Ectodermal cell (in vitro differentiated cells): ENCODE data around the gene ZDHHC5.

ENCODE experiments used
- H3K27ac ChIP-seq: 2 replicates; pipeline ENCODE4 v1.7.0; 2013; ENCODE audit warnings: mild to moderate bottlenecking, low read depth, low read length; ENCODE audit not compliant: insufficient read depth, poor library complexity, severe bottlenecking
- H3K27me3 ChIP-seq: 2 replicates; pipeline ENCODE4 v1.7.0; 2013; ENCODE audit warnings: mild to moderate bottlenecking, low read length; ENCODE audit not compliant: insufficient read depth, control insufficient read depth, poor library complexity, severe bottlenecking
- H3K36me3 ChIP-seq: one replicate; pipeline ENCODE4 v1.7.0; 2013; ENCODE audit warnings: low read length; ENCODE audit not compliant: control insufficient read depth, insufficient read depth
- H3K4me1 ChIP-seq: one replicate; pipeline ENCODE4 v1.7.0; 2013; ENCODE audit warnings: low read length; ENCODE audit not compliant: control insufficient read depth, insufficient read depth
- H3K4me3 ChIP-seq: 2 replicates; pipeline ENCODE4 v1.7.0; 2013; ENCODE audit warnings: low read depth, low read length, control low read depth; ENCODE audit not compliant: insufficient read depth
- H3K9me3 ChIP-seq: 2 replicates; pipeline ENCODE4 v1.7.0; 2013; ENCODE audit warnings: mild to moderate bottlenecking, low read length, moderate library complexity; ENCODE audit not compliant: control insufficient read depth
- WGBS, 2 experiments: methylation state at CpG; one replicate each; pipeline ENCODE4 v1.1.7; 2013; ENCODE audit warnings: missing lambda C conversion rate in 2 of 2; 5-methylcytosine and 5-hydroxymethylcytosine counted together

ZDHHC5 gene

DNA sequence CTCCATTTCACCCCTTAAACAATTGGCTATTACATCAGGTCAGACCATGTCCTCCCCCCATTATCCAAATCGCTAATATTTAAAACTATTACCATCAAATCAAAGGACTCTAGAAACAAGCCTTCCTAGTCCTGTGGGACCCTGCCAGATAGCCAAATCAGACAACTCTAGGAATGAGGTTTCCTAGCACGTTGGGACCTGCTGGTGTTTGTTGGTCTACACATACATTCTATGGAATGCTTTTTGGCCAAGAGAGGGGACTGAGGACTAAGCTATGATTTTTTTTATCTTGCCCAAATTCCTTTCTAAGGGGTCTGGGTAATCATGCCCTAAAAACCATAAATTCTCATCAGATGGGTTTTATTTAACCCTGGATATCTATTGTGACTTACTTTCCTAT is 59.3 kb downstream of the ZDHHC5 start:
- no peaks in the 10 kb centered on the region for H3K27me3 ChIP-seq
- WGBS, 2 experiments, result 97 to 100% methylated on average over 2 of the region's 2 CpGs
- H3K27ac ChIP-seq, result no peak overlapping the region
- no peak overlapping the region for H3K4me3 ChIP-seq
- H3K9me3 ChIP-seq, result no peaks in the 10 kb centered on the region
- no peaks in the 10 kb centered on the region for H3K4me1 ChIP-seq
- no peaks in the 10 kb centered on the region for H3K36me3 ChIP-seq

DNA sequence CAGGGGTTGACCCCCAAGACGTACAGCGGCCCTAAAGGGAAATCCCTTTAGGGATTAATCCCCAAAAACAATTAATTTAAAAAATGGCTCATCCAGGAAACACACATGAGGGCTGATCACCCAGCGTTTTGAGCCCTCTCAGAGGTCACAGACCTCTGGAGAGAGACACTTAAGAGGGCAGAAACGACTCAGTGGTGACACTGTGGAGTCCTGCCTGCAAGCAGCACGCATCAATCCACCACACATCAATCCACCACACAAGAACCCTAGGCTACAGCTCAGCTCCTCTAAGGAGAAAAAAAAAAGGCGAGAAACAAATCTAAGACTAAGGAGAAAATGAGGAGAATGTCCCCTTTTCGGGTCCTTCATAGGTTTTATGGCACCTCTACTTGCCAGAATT is 60.9 kb downstream of the ZDHHC5 start:
- H3K4me1 ChIP-seq, result no peaks in the 10 kb centered on the region
- no peaks in the 10 kb centered on the region for H3K36me3 ChIP-seq
- no peaks in the 10 kb centered on the region for H3K27me3 ChIP-seq
- H3K4me3 ChIP-seq, result no peak overlapping the region
- H3K27ac ChIP-seq, result no peak overlapping the region
- H3K9me3 ChIP-seq, result no peaks in the 10 kb centered on the region
- 66 to 69% methylated on average over 7 of the region's 7 CpGs for WGBS, 2 experiments

DNA sequence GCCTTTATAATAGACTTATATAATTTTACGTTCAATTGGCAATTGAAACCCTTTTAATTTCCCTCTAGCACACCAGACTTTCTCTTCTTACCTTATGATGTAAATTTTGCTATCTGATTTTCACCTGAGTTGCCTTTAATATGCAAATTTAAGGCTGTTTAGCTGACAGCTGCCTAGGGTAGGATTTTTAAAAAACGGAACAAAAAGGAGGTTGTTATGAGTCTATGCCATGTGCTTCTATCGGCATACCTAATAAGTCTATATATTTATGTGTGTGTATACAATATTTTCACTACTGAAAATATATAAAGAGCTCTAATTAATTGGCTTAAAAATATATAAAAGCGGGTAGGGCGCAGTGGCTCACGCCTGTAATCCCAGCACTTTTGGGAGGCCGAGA is 61.6 kb downstream of the ZDHHC5 start:
- H3K27me3 ChIP-seq, result no peaks in the 10 kb centered on the region
- no peaks in the 10 kb centered on the region for H3K36me3 ChIP-seq
- no peak overlapping the region for H3K4me3 ChIP-seq
- WGBS, 2 experiments, result 82 to 94% methylated on average over 5 of the region's 7 CpGs
- no peak overlapping the region for H3K27ac ChIP-seq
- H3K4me1 ChIP-seq, result no peaks in the 10 kb centered on the region
- H3K9me3 ChIP-seq, result no peaks in the 10 kb centered on the region

DNA sequence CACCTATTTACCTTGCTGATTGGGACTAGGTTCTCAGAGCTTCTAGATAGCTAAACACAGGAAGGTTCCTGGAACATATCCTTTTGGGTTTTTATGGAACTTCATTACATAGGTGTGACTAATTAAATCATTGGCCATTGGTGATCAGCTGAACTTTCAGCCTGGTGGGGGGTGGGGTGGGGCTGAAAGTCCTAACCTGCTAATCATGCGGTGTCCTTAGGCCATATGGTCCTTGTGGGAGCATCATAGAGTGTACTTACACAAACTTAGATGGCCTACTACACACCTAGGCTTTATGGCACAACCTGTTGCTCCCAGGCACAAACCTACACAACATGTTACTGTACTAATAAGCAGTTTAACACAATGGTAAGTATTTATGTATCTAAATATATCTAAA is 64.7 kb downstream of the ZDHHC5 start:
- 67 to 95% methylated on average over 1 of the region's 1 CpG for WGBS, 2 experiments
- Histone ChIP-seq H3K9me3 (no peaks in the 10 kb centered on the region), H3K27me3 (no peaks in the 10 kb centered on the region), H3K4me1 (no peaks in the 10 kb centered on the region), H3K4me3 (no peak overlapping the region), H3K36me3 (peaks cover 1% of the 10 kb centered on the region), H3K27ac (no peak overlapping the region)

DNA sequence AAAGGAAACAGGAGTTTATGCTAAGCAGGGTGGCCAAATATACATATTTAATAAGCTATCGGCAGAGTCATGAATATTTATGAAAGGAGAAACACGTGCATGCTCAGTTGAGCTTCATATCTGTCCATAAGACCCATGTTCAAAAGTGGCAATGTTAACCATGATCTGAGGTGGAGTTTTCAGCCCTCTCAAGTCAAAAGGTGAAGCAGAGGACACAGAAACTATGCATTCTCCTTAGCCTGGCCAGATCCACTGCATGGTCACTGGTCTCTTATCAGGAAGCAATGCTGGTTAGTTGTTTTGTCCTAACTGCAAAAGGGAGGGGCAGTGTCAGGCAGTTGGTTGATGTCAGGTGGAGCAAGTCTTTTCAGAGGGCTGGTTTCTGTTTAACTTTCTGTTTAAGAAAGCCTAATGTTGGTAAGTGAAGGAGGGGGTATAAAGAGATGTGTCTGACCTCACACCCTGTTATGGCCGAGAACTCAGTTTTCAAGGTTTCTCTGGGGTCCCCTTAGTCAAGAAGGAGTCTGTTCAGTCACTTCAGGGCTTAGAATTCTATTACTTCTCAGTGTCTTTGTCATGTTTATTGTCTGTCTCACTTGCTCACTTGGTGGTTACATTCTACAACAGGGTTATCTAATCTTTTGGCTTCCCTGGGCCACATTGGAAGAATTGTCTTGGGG is 67.8 kb downstream of the ZDHHC5 start:
- Histone ChIP-seq H3K9me3 (no peaks in the 10 kb centered on the region), H3K27ac (no peak overlapping the region), H3K4me1 (no peaks in the 10 kb centered on the region), H3K36me3 (peaks cover 4% of the 10 kb centered on the region), H3K4me3 (no peak overlapping the region), H3K27me3 (no peaks in the 10 kb centered on the region)
- WGBS, 2 experiments, result 78 to 80% methylated on average over 3 of the region's 3 CpGs

DNA sequence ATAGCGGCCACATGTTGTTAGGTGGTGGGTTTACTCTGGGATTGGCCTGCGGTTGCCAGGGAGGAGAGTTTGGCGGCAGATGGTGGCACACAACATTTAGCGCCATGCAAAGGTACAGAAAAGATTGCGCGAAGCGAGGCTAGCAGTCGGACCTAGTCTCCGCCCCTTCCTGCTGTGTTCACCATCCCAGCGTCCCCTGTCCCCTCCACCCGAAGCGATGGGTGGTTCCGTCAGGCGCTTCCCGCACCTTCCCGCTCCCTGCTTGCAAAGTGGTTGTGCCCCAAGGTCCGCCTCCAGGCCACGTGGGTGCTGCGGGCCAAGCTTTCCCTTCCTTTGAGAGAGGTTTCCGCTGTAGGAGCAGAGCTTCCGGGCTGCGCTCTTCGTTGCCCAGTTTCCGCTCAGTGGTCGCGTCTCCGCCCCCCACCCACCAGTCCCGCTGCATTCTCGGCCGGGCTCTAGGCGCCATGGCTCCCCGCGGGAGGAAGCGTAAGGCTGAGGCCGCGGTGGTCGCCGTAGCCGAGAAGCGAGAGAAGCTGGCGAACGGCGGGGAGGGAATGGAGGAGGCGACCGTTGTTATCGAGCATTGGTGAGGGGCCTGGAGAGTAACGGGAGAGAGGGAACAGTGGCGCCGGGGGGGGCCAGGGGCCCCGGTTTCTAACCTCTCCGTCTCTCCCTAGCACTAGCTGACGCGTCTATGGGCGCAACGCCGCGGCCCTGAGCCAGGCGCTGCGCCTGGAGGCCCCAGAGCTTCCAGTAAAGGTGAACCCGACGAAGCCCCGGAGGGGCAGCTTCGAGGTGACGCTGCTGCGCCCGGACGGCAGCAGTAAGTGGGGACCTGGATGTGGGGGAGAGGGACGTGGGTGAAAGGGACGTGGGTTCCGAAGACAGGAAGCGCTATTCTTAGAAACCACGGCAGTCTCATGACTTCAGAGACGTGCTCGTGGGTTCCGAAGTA is 73.5 kb downstream of the ZDHHC5 start, which contains the start of gene SELENOH:
Gene SELENOH, plus strand, starts transcription at position 360 of the 955 bp plus-strand sequence. Its CDS starts 105 bp downstream, at position 465.
- Histone ChIP-seq H3K4me3 (peak within 1 kb of the TSS; percentile 97), H3K36me3 (peaks cover 32% of the 10 kb centered on the region), H3K27ac (peak within 1 kb of the TSS; percentile 89), H3K4me1 (no peaks in the 10 kb centered on the region), H3K27me3 (no peaks in the 10 kb centered on the region), H3K9me3 (no peaks in the 10 kb centered on the region)
- 1% methylated on average over 75 of the region's 75 CpGs for WGBS, 2 experiments

DNA sequence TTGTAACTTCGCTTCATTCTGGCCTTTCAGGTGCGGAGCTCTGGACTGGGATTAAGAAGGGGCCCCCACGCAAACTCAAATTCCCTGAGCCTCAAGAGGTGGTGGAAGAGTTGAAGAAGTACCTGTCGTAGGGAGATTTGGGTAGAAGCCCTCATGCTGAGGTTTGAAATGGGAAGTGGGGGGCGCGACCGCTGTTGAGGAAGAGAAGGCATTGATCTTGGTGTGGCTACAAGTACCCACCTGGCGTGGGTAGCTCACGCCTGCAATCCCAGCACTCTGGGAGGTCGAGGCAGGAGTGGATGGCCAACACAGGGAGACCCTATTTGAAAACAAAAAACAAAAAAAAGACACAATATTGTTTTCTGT is 74.2 kb downstream of the ZDHHC5 start:
- Histone ChIP-seq H3K9me3 (no peaks in the 10 kb centered on the region), H3K4me1 (no peaks in the 10 kb centered on the region), H3K27ac (no peak overlapping the region), H3K4me3 (peak overlapping the region; percentile 97), H3K27me3 (no peaks in the 10 kb centered on the region), H3K36me3 (peaks cover 32% of the 10 kb centered on the region)
- 5 to 7% methylated on average over 10 of the region's 10 CpGs for WGBS, 2 experiments

DNA sequence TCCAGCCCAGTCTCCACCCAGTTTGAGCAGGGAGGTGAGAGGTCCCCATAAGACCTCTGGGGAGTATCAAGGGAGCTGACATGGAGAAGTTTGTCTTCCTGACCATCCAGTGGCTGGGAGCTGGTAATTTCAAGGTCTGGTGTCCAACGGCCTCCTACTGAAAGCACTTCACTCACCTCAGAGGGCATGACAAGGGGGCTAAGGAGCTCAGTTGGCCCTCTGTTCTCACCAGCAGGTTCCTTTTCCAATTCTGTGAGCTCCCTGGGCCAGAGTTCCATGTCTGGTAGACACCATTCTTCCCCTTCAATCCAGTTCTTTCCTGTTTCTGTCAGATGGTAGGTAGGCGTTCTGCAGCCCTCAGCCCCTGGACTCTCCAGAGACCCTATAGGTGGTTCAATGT is 76.4 kb downstream of the ZDHHC5 start:
- peaks cover 28% of the 10 kb centered on the region for H3K36me3 ChIP-seq
- 87 to 95% methylated on average over 2 of the region's 2 CpGs for WGBS, 2 experiments

DNA sequence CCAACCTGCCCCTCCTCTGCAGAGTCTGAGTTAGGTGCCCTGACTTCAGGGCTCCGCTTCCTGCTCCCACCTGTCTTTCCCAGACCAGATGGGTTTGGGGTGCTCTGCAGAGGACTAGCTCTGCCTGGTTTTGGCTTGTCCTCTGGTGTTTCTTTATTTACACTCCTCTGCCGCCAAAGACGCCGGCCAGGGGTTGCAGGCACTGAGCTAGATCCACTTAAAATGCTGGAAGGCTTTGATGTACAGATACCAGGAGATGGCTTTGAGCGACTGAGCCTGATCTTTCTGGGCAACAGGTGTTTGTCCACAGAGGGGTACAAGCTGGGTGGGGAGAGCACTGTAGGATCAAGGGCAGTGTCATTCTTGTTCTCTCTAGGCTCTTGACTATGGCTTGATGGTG is 77.3 kb downstream of the ZDHHC5 start:
- Histone ChIP-seq H3K36me3 (peaks cover 28% of the 10 kb centered on the region), H3K27me3 (no peaks in the 10 kb centered on the region), H3K9me3 (no peaks in the 10 kb centered on the region), H3K4me1 (no peaks in the 10 kb centered on the region), H3K27ac (no peak overlapping the region), H3K4me3 (no peak overlapping the region)
- WGBS, 2 experiments, result 91 to 97% methylated on average over 5 of the region's 5 CpGs

More for the DNA sequence above, 76.4 kb downstream of the ZDHHC5 start:
- Histone ChIP-seq H3K4me1 (no peaks in the 10 kb centered on the region), H3K27ac (no peak overlapping the region), H3K27me3 (no peaks in the 10 kb centered on the region), H3K4me3 (no peak overlapping the region), H3K9me3 (no peaks in the 10 kb centered on the region)

DNA sequence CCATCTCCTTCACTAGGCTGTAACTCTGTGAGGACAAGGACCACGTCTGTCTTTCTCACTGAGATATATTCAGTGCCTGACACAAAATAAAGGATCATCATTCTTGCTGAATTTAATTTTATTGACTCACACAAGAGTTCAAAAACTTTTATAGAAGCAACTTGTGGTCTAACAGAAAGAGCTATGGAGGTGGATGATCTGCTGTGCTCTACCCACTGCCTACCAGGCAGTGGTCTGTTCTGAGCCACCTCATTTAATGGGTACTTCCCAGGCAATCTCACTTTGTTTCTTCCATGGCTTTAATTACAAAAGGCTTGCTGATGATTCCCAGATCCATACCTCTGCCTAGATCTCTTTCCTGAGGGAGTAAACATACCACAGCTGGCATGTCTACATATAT is 79.0 kb downstream of the ZDHHC5 start:
- WGBS, 2 experiments, result 83 to 86% methylated on average over 1 of the region's 1 CpG
- Histone ChIP-seq H3K4me1 (no peaks in the 10 kb centered on the region), H3K9me3 (no peaks in the 10 kb centered on the region), H3K4me3 (no peak overlapping the region), H3K36me3 (peaks cover 28% of the 10 kb centered on the region), H3K27ac (no peak overlapping the region), H3K27me3 (no peaks in the 10 kb centered on the region)
